ENCODE results near the gene TEX22.
A peak's percentile ranks its signal among the peaks of the same experiment; 100 is the strongest.

TEX22 gene

DNA sequence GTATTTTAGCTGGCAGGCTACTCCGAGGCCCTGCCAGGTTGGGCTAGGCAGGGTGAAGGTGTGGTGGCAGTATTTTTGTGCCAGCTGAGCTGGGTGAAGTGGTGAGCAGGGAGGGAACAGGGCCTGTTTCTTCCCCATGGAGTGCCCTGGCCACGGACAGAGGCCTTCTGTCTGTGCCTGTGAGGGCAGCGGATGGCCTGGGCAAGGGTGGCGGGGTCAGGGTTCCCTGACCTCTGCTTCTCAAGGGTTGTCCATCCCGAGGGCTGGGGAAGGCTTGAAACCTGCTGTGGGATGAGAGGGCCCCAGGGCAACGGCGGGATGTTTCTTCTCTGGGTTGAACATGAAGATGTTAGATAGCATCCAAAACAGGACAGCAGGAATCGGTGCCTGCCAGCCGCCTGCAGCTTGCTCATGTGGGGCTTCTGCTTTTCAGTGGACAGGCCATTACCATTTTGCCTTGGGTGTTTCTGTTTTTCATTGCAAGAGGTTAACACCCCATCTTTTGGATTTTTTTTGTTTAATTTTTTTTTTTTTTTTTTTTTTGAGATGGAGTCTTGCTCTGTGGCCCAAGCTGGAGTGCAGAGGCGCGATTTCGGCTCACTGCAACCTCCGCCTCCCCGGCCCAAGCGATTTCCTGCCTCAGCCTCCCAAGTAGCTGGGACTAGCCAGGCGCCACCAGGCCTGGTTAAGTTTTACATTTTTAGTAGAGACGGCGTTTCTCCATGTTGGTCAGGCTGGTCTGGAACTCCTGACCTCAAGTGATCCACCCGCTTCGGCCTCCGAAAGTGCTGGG is 24.6 kb downstream of the TEX22 start:
- no peak for DNase-seq

DNA sequence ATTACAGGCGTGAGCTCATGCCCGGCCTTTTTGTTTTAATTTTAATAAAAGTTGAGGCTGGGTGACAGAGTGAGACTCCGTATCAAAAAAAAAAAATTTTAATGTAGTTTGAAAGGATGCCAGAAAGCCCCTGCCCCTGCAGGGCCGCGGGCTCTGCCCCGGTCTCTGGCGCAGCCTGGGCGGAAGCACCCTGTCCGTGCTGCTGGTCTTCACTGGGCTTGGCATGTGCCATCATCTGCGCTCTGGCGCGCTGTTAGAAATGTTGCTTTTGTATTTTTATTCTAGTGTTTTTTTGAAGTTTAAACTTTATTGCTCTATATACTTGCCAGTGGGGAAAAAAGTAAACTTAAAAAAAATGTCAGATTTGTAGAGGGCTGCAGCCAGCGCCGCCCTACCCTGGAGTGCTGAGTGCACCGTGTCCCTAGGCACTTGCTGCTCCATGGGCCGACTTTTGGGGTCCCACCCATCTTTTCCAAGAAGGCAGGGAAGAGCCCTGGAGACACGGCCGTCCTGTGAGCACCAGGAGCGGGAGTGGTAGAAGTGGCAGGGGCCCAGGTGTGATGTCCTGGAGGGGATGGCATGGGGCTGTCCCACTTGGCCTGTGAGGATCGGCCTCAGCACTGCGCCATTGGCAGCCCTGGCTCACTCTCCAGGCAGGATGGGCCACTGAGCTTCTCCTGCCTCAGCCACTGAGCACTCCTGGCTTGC is 25.3 kb downstream of the TEX22 start:
- DNase-seq, result no peak

DNA sequence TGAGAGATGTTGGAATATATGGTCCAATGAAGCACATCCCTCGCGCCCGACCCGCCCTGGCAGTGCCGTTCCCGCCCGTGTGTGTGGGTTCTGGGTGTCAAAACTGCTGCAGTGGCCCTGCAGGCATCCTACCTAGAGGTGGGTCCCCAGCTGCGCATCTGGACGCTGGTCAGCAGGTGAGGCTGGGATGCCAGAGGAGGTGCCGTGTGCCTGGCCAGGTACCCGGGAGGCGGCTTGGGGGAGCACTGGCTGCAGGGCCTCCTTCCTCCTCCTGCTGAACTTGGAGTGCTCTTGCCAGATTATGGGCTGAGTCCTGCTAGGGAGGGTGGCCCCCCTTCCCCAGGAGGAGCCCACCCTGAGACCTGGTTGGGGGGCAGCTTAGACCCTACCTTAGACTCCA is 26.5 kb downstream of the TEX22 start:
- DNase-seq, result no peak

DNA sequence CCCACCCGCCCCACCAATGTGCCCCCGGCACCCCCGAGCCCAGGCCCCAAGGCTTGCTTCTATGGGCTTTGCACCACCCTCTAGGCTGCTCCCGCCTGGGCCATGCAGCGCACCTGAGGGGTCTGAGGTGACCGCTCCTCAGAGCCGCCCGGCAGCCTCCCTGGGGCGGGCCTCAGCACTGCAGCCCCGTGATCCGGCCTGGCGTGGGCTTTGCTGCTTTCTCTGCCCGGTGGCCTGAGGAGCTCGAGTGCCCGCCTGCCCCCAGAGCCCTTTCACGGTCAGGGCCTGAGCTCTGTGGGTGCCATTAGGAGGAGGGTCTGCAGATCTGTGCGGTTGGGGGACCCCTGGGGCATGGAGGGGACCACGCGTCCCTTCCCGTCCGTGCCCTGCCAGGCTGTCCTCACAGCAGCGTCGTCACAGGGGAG is 27.5 kb downstream of the TEX22 start:
- DNase-seq, result no peak

DNA sequence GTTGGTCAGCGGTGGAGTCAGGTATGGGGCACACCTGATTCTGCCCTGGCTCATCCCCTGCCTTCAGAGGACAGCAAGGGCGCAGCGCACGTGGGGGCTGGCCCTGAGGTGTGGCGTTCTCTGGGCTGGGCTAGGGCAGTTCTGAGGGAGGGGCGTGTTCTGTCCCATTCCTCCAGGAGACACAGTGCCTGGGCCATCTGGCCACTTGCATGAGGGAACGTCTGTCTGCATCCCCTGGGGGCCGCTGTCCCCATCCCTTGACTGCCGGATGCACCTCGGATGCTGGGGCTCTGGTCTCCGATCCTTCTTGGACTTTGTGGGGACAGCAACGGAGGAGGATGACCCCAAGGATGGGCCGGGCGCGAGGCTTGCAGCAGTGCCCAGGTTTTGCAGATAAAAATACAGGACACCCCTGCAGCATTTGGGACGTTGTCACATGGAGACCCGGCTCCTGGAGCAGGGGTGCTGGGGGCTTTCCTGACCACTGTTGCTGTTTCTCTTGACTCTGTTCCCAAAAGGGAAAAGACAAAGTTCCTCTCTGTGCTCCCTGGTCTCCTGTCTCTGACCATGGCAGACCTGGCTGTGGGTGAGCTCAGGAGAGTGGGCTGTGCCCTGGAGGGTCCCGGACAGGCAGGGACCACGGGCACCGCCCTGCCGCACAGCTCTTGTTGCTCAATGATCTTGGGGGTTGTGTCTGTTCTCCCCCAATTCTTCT is 28.2 kb downstream of the TEX22 start:
- no peak for DNase-seq

DNA sequence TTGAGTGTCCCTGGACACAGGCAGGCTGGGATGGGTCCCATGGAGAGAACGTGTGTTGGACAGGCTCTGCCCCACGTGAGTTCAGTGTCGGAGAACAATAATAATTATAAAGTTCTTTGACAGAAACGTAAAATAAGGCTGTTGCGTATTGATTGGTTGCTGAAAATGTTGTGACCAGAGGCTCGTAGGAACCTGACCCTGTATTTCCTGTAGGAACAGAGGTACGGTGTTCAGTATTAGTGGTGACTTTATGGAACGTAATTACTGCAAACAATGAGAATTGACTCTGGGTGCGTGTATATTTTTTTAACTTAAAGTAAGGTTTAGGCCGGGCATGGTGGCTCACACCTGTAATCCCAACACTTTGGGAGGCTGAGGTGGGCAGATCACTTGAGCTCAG is 29.1 kb downstream of the TEX22 start:
- DNase-seq, result no peak

DNA sequence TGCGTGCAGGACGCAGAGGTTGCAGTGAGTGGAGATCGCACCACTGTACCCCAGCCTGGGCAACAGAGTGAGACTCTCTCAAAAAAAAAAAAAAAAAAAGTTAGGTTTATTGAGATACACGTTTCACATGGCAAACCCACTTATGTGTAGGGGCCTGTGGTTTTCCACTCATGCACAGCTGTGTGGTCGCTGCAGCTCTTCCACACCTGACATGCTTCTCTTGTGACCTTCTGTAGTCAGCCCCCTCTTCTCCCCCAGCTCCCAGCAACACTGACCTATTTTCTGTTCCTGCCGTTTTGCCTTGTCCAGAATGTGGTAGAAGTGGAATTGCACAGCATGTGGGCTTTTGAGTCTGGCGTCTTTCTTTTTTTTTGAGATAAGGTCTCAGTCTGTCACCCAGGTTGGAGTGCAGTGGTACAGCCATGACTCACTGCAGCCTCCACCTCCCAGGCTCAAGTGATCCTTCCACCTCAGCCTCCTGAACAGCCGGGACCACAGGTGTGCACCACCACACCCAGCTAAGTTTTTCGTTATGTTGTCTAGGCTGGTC is 29.7 kb downstream of the TEX22 start:
- no peak for DNase-seq

DNA sequence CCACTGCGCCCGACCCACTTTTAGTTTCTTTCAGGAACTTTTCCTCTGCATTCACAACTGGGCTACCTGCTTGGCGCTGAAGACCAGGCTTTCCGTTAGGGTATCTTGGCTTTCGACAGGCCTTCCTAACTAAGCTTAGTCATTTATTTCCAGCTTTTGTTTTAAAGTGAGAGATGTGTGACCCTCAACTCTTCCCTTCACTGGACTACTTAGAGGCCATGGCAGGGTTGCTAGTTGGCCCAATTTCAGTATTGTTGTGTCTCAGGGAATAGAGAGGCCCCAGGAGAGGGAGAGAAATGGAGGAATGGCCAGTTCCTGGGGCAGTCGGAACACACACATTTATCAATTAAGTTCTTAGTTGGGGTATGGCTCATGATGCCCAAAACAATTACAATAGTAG is 31.7 kb downstream of the TEX22 start:
- DNase-seq, result no peak

DNA sequence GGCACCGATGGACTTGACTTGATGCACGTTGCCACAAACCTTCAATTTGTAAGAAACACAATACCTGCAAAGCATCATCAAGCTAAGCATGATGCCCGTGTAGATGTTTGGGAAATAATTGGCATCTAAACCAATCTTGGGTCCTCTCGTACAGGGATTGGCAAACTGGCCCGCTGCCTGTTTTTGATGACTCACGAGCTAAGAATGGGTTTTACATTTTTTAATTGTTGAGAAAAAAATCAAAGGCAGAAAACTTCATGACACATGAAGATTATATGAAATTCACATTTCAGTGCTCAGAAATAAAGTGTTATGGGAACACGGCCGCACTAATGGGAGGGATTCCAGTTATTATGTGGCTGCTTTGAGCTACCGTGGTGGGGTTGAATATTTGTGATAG is 32.2 kb downstream of the TEX22 start:
- DNase-seq, result no peak

DNA sequence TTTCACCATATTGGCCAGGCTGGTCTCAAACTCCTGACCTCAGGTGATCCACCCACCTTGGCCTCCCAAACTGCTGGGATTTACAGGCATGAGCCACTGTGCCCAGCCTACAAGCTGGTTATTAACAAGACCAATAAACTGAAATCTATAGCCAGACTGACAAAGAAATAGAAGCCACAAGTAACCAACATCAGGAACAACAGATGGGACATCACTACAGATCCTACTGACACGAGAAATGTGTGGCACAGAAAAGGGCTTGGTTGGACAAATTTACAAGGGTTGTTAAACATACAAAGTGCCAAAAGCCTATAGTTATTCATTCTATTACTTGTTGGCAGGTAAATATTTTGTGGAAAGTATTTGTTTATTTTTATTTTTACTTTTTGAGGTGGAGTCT is 32.9 kb downstream of the TEX22 start:
- DNase-seq, result no peak

DNA sequence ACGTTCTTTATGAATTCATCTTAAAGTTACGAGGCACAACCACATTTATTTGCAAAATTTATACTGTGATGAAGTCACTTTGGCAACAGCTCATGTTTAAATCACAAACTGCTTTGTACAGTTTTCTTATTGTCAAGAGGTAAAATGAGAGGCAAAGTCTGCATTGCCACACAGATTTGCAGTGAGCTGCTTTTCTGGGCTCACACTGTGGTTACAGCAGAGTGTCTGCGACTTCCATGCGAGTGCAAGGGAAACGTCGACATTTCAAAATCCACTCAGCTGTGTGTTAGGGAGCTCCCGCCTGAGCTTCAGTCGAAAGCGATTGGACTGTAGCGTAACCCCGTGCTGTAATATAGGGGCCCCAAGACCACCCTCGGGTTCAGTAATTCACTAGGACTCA is 34.3 kb downstream of the TEX22 start:
- DNase-seq, result no peak

DNA sequence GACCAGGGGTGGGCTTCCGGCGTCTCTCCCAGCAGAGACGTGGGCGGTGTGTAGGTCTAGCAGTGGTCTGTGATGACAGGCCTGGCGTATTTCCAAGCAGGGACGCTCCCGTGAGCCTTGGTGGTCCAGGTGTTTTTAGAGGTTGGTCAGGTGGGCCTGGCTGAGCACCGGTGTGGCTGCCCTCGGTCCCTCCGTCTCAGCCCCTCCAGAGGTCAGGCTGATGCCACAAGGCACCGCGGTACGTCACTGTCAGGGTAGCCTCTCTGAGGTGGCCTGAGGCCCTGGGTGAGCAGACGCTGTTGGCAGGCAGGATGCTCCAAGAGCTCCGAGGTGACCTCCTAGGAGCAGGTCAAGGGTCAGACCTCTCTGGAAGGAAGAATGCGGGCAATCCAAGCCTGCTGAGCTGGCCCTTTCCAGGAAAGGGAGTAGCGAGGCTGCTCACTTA is 34.8 kb downstream of the TEX22 start:
- peak; percentile 57 for DNase-seq

DNA sequence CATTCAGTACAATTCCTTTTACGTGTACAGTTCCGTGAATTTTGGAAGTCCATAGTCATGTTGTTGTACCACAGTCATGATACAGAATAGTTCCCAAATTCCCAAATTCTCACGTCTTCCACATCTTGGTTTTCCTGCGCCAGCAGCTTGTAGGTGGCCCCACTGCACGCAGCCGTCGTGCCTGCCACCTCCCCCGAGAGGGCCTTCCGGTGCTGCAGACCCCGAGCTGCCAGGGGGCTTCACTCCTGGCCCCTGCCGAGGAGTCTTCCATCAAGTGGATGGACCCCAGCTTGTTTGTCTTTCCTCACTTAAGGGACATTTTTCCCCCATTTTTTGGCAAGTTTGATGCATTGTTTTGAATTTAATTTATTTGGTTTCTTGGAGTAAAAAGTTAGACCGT is 38.1 kb downstream of the TEX22 start:
- no peak for DNase-seq

DNA sequence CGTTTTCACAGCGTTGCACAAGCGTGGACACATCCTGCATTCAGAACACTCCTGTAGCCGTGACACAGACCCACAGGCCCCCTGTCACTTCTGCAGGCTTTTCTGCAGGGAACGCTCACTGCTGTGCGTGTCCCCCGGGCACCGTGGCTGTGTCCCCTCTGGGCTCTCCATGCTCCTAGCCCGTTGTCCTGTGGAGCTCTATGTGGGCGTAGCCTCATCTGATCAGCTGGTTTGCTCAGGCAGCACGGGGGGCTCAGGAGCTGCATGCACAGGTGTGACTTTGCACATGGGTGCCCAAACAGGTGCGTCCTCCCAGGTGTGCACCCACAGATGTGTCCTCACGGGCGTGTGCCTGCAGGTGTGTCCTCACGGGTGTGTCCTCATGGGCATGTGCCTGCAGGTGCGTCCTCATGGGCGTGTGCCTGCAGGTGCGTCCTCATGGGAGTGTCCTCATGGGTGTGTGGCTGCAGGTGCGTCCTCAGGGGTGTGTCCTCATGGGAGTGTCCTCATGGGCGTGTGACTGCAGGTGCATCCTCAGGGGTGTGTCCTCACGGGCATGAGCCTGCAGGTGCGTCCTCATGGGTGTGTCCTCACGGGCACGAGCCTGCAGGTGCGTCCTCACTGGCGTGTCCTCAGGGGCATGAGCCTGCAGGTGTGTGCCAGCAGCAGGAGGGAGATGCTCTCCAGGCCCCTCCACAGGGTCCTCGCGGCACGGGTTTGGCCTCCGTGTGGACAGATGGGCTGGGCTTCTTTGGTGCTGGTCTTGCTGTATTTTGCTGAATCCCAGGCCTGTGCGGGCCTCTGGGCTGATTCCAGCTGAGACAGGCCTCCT is 38.8 kb downstream of the TEX22 start:
- no peak for DNase-seq

DNA sequence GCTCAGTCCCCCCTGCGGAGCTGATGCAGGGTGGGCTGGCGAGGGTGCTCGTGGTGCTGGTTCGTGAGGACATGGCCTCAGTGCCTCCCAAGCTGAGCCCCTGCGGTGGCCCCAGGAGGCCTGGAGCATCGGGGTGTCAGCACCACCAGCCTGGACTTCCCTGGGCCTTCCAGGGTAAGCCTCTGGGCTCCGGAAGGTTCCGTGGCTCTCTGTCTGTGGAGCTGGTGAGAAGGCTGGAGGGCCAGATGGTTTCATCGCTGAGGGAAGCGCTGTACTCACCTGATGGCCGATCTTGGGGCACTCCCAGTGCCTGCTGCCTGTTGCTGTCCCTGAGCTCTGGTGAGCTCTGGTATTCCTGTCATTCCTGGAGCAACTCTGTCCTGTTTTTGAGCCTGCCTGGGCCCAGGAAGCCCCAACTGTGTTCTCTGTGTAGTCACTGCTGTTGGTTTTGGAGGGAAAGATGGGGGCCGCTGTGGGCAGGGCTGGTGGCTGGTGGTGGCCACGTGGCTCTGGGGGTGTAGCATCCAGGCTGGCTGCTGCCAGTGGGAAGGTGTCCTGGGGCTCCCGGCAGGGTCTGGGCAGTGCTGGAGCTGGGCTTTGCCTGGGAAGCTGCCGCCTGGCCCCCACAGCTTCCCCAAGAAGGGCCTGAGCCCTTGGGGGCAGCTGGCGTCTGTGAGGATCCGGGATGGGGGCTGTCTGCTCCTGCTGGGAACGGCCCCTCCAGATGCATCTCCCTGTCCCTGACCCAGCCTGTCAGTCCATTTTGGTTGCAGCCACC is 39.6 kb downstream of the TEX22 start:
- DNase-seq, result no peak

DNA sequence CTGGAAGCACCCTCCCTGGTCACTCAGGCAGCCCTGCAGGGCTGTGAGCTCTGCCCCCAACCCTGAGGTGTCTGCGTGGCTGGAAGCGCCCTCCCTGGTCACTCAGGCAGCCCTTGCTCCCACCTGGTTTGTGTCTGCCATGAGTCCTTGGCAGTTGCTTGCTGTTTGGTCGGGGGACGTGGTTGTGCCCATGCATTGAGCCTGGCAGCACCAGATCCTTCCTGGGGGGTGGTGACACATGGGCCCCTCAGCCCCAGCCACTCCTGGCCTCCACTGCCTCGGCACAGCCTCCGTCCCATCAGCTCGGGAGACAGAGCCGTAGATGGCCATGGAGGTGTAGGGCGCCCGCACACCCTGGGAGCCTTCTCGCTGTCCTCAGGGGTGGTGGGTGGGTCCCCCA is 40.8 kb downstream of the TEX22 start:
- no peak for DNase-seq

DNA sequence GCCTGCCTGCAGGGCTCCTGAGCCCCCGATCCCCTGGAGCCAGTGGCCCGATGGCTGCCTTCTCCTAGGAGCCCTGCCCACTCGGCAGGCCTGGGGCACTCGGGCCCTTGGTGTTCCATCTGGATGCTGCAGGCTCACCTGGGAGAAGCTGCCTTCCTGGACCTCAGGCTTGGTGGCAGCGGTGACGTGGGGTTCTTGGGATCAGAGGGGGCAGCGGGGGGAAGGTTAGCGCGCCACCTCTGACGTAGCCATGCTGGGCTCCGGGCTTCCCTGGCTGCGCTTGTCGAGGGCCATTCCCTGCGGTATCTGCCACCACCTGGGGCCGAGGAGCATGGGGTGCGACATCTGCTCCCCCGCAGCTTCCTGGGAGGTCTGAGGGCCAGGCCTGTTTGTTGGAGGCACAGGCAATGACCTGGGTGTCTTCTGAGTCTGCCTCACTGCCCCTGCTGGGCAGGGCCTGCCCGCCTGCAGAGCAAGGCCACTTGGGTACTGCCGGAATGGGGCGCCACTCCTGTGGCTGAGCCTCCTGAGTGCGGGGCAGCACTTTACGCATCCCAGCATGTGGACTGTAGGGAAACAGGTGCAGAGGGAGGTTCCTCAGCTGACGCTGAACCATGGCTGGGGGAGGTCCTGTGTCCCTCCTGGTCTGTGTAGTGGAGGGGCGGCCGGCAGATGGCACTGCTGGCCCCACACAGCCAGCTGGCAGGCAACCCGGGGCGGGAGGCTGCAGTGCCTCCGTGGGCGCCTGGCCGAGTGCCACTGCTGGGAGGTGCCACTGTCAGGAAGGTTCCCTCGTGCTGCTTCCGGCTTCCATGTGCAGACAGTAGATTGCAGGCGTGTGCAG is 41.6 kb downstream of the TEX22 start:
- no peak for DNase-seq

DNA sequence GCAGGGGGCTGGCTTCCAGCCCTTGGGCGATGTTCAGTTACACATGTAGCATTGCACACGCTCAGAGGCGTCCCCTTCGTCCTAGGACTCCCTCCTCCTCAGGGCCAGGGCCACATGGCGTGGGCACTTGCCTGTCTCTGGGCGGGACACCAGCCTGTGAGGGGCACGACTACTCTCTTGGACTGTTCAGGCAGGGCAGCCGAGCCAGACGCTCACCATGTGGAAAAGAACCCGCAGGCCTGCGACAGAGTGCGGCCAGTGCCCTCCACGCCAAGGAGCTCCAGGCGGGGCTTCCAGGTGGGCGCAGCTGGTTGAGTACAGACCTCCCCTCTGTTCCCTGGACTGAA is 42.2 kb downstream of the TEX22 start:
- no peak for DNase-seq

DNA sequence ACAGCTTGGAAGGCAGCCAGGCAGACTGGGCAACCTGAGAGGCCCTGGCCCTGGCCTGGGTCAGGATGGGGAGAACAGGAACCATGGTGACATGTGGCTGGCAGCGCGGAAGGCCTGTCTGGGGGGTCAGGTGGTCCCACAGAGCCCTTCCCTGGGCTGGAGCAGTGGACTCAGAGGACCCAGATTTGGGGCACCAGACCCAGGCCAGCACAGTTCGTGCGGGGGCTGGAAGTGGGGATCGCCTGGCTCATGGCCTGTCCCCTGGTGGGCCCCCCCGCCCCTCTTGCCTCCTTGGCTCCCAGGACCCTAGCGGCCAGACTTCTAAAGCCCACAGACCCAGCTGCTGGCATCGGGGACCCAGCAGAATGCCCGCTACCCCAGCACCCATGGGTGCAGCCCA is 42.7 kb downstream of the TEX22 start:
- no peak for DNase-seq

DNA sequence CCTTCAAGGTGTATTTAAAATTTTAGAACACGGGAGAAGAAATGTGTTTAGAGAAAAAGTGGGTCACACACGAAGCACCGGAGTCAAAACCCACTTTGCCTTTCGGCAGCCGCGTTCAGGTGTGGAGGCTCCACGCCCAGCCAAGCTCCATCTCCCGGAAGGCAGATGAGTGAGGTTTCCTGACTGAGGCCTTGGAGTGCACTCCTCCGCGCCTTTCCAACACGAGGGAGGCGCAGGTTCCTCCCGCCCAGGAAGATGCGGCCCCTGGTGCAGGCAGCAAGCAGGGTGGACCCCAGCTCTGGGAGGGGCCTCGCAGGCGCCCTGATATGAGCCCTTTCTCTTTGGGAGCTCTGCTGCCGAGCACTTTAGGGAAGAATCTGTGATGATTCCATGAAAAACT is 43.8 kb downstream of the TEX22 start:
- DNase-seq, result no peak

DNA sequence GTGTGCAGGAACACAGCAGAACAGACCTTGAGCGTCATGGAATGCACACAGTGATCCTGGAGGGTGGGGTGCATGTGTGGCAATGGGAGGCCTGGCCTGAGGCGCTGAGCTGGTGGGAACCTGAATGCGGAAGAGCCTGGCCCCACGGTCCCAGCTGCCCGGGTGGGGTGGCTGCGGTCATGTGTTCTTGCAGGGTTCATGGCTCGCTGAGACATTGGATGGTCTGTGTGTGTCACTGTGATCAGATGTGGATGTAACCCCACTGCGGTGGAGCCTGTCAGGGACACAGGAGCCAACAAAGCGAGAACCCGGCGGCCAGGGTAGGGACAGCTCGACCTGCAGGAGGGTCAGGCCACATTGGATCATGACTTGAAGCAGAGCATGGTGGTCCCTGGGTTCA is 44.5 kb downstream of the TEX22 start:
- DNase-seq, result no peak
